ENCODE measurements around the gene GRIK3. TPM values are rescaled to one million over a fixed set of nuclear protein-coding genes. Genes with fewer than 3 reads are reported as not detected.

GRIK3 gene
- total and polyA plus RNA-seq, 7 donors = 0.03 to 0.15 (median 0.04) TPM; not detected in 2

DNA sequence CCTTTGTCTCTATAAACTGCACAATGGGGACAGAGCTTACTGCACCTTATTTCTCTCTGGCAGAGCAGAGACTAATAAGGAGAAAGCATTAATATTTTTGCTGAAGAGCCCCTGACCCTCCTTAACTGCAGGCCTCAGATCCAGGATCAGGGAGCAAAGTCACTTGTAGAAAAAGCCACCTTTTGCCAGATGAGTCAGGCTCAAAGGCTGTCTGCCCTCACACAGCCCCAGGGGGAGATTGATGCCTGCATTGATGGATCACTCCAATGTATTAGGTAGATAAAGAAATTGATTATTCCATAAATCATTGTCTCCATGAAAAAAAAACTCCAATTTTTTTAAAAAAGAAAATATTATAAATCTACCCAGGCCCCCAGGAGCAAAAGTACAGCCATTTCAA, 15.8 kb downstream of the GRIK3 start:
- Histone ChIP-seq H3K4me1 (no peaks in the 10 kb centered on the region), H3K36me3 (ENCODE audit: insufficient read depth in 1 of 2, low read depth in 1 of 2) (no peaks in the 10 kb centered on the region), H3K4me3 (no peak overlapping the region), H3K27ac (no peak overlapping the region), H3K9me3 (no peaks in the 10 kb centered on the region), H3K27me3 (ENCODE audit: insufficient read depth in 3 of 3, low read length in 2 of 3) (peaks cover 0 to 28% (median 4%) of the 10 kb centered on the region in 3 donors)
- TF ChIP-seq, protein P1, sequence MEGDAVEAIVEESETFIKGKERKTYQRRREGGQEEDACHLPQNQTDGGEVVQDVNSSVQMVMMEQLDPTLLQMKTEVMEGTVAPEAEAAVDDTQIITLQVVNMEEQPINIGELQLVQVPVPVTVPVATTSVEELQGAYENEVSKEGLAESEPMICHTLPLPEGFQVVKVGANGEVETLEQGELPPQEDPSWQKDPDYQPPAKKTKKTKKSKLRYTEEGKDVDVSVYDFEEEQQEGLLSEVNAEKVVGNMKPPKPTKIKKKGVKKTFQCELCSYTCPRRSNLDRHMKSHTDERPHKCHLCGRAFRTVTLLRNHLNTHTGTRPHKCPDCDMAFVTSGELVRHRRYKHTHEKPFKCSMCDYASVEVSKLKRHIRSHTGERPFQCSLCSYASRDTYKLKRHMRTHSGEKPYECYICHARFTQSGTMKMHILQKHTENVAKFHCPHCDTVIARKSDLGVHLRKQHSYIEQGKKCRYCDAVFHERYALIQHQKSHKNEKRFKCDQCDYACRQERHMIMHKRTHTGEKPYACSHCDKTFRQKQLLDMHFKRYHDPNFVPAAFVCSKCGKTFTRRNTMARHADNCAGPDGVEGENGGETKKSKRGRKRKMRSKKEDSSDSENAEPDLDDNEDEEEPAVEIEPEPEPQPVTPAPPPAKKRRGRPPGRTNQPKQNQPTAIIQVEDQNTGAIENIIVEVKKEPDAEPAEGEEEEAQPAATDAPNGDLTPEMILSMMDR (IDR thresholded peaks at IDR 0.05) = no peak
- no peak for DNase-seq
- ATAC-seq = no peak
- intact Hi-C loops (cut with DNase I) = no loop called here

DNA sequence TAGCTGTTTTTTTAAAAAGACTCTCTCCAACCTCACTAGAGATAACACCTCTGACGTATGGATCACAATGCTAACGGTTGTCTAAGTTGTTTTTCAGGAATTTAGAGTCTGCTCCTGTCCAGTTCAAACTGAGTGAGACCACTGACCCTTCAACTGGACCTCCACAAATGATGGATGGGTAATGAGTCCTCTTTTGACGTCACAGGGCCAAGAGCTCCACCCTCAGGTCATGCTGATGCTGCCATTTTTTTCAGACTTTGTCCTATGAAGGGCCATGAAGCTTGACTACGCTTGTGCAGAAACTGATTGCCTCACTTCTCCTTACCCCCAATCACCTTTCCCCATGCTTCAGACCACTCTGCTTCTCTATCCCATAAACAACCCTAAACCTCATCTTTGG, 16.6 kb downstream of the GRIK3 start:
- no peak for DNase-seq
- Histone ChIP-seq H3K27ac (no peak overlapping the region), H3K9me3 (no peaks in the 10 kb centered on the region), H3K36me3 (ENCODE audit: insufficient read depth in 1 of 2, low read depth in 1 of 2) (no peaks in the 10 kb centered on the region), H3K4me3 (no peak overlapping the region), H3K27me3 (ENCODE audit: insufficient read depth in 3 of 3, low read length in 2 of 3) (peaks cover 0 to 28% (median 4%) of the 10 kb centered on the region in 3 donors), H3K4me1 (no peaks in the 10 kb centered on the region)
- ATAC-seq = no peak
- 48 to 55% (median 54%) methylated on average over 4 of the region's 4 CpGs for WGBS, 3 donors
- intact Hi-C loops (cut with DNase I) = no loop called here
- TF ChIP-seq, protein P1 (IDR thresholded peaks at IDR 0.05) = no peak

DNA sequence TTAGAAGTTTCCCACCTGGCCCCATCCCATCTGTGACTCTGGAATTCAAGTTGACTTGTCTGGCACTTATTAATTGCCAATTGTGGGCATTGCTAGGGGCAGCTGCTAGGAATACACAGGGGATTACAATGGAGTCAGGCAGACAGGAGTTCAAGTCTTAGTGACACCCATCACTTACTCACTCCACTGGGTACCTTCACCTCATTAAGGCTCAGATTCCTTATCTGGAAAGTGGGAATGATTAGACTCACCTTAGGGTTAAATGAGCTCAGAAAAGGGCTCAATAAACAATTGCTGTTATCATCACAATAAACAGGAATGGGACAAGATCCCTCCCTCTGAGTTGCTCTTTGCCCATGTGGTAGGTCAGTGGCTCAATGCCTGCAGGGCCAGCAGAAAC, 18.2 kb downstream of the GRIK3 start:
- Histone ChIP-seq H3K27me3 (ENCODE audit: insufficient read depth in 3 of 3, low read length in 2 of 3) (peaks cover 0 to 24% (median 6%) of the 10 kb centered on the region in 3 donors), H3K9me3 (no peaks in the 10 kb centered on the region), H3K4me1 (no peaks in the 10 kb centered on the region), H3K27ac (no peak overlapping the region), H3K4me3 (no peak overlapping the region), H3K36me3 (ENCODE audit: insufficient read depth in 1 of 2, low read depth in 1 of 2) (no peaks in the 10 kb centered on the region)
- ATAC-seq = no peak
- no peak for DNase-seq
- intact Hi-C loops (cut with DNase I) = no loop called here
- TF ChIP-seq, protein P1 (IDR thresholded peaks at IDR 0.05) = no peak

DNA sequence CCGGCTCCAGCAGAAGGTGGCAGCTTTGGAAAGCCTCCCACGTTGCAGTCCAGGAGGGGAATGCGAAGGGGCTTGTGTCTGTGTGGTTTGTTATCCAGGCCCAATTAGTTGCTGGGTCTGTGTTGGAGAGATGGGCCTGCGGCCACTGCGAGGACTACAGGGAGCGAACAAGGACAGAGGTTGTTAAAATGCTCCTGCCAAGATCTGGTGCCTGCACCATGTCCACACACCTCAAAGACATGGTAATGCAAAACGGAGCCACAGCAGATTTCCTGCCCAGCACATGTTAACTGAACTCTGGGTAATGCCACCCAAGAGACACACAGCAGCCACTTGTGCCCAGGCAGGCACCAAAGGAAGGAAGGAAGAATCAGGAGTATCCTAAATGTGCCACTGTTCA, 18.6 kb downstream of the GRIK3 start:
- no peak for DNase-seq
- TF ChIP-seq, protein P1 (IDR thresholded peaks at IDR 0.05) = no peak
- intact Hi-C loops (cut with DNase I) = no loop called here
- no peaks in the 10 kb centered on the region for H3K4me1 ChIP-seq
- no peak overlapping the region for H3K27ac ChIP-seq
- ATAC-seq = no peak
- H3K9me3 ChIP-seq = no peaks in the 10 kb centered on the region
- WGBS, 3 donors = 68 to 73% (median 72%) methylated on average over 7 of the region's 7 CpGs
- H3K4me3 ChIP-seq = no peak overlapping the region
- peaks cover 0 to 24% (median 6%) of the 10 kb centered on the region in 3 donors for H3K27me3 ChIP-seq (ENCODE audit: insufficient read depth in 3 of 3, low read length in 2 of 3)
- no peaks in the 10 kb centered on the region for H3K36me3 ChIP-seq (ENCODE audit: insufficient read depth in 1 of 2, low read depth in 1 of 2)

DNA sequence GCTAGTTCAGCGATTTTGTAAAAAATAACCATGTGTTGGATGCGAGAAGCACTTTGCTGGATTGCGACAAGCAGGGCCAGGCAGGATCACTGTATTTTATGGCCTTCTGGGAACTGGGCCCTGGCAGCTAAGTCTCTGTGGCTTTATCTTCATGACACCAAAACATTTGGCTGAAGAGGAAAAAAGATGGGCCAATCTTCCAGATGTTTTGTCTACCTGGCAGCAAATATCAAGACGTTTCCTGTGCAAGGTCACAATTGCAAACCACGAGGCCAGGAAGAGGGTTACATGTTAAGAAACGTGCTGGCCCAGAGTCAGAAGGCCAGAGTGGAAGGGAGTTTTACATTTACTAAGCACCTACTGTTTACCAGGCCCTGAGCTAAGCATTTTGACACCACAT, 22.1 kb downstream of the GRIK3 start:
- no peaks in the 10 kb centered on the region for H3K9me3 ChIP-seq
- TF ChIP-seq, protein P1 (IDR thresholded peaks at IDR 0.05) = no peak
- ATAC-seq (no peak), DNase-seq (no peak)
- H3K4me3 ChIP-seq = no peak overlapping the region
- peaks cover 0 to 5% (median 4%) of the 10 kb centered on the region in 3 donors for H3K27me3 ChIP-seq (ENCODE audit: insufficient read depth in 3 of 3, low read length in 2 of 3)
- H3K36me3 ChIP-seq (ENCODE audit: insufficient read depth in 1 of 2, low read depth in 1 of 2) = no peaks in the 10 kb centered on the region
- H3K4me1 ChIP-seq = no peaks in the 10 kb centered on the region
- WGBS, 3 donors = 45 to 48% (median 47%) methylated on average over 6 of the region's 6 CpGs
- no peak overlapping the region for H3K27ac ChIP-seq
- intact Hi-C loops (cut with DNase I) = no loop called here
